GM19328 (cell line): Measurements from ENCODE around the gene DCUN1D1.

Experiments used
- ATAC-seq: cut with Tn5 transposase; IDR thresholded peaks from one replicate; pipeline ENCODE4 v1.9.1; 2021; ENCODE audit warnings: mild to moderate bottlenecking, moderate library complexity; ENCODE audit not compliant: unreplicated experiment

The DCUN1D1 gene

GRCh38 chr3:182902236-182902635 is 78.1 kb downstream of the DCUN1D1 start:
- ATAC-seq = no peak

- no peak for ATAC-seq
Measured at GRCh38 chr3:182896553-182896952, 83.8 kb downstream of the DCUN1D1 start.

GRCh38 chr3:182895513-182896112 is 84.7 kb downstream of the DCUN1D1 start:
- no peak for ATAC-seq

- ATAC-seq = no peak
Measured at GRCh38 chr3:182892226-182892625, 88.1 kb downstream of the DCUN1D1 start.

GRCh38 chr3:182891364-182891763 is 89.0 kb downstream of the DCUN1D1 start:
- no peak for ATAC-seq

GRCh38 chr3:182889948-182890629 is 90.2 kb downstream of the DCUN1D1 start:
- no peak for ATAC-seq
